Naive thymus-derived CD4-positive, alpha-beta T cell (primary cell): ENCODE results near the gene ANKS3. TPM values are rescaled to one million over a fixed set of nuclear protein-coding genes. Genes with fewer than 3 reads are reported as not detected.

Experiments used
- ATAC-seq: fragments of 150-1000 bp; cut with Tn5 transposase; 2 replicates; pipeline ENCODE4 v1.10.0; 2021; ENCODE audit warnings: mild to moderate bottlenecking, moderate library complexity
- CTCF ChIA-PET: fragments of 350-600 bp; sonication (Branson Sonifier 250); formaldehyde crosslinking; loops from one replicate; lab custom pipeline; 2021; ENCODE audit warnings: antibody characterized with exemption; lab: Charles Lee
- POLR2A ChIA-PET: fragments of 350-600 bp; sonication (Branson Sonifier 250); formaldehyde crosslinking; loops from one replicate; lab custom pipeline; 2021; ENCODE audit warnings: antibody characterized with exemption, inconsistent platforms; lab: Charles Lee
- DNase-seq, 9 donors: peaks; one replicate each; pipeline versions ENCODE4 v3.0.0 to v3.0.0-alpha.2; 2020 to 2022; ENCODE audit warnings: mixed read lengths in 1 of 9
- H3K27ac ChIP-seq: one replicate; pipeline ENCODE4 v1.7.0; 2013; ENCODE audit warnings: mild to moderate bottlenecking, low read depth, low read length, moderate library complexity
- H3K27me3 ChIP-seq, 2 donors: one replicate each; pipeline ENCODE4 v1.7.0; 2013; ENCODE audit warnings: low read length in 2 of 2, mild to moderate bottlenecking in 2 of 2, moderate library complexity in 2 of 2; ENCODE audit not compliant: control insufficient read depth in 2 of 2, insufficient read depth in 2 of 2
- H3K36me3 ChIP-seq, 3 experiments: 1 replicate in 2 of 3; 2 replicates in 1 of 3; pipeline ENCODE4 v1.7.0; 2013; ENCODE audit warnings: low read length in 3 of 3, mild to moderate bottlenecking in 3 of 3, moderate library complexity in 1 of 3; ENCODE audit not compliant: insufficient read depth in 3 of 3, control insufficient read depth in 2 of 3
- H3K4me1 ChIP-seq, 2 donors: one replicate each; pipeline ENCODE4 v1.7.0; 2013; ENCODE audit warnings: low read length in 2 of 2, mild to moderate bottlenecking in 2 of 2, moderate library complexity in 1 of 2; ENCODE audit not compliant: control insufficient read depth in 2 of 2, insufficient read depth in 2 of 2
- H3K4me3 ChIP-seq: 2 replicates; pipeline ENCODE4 v1.7.0; 2013; ENCODE audit warnings: mild to moderate bottlenecking, low read length
- H3K9me3 ChIP-seq, 3 experiments: 1 replicate in 2 of 3; 2 replicates in 1 of 3; pipeline ENCODE4 v1.7.0; 2013; ENCODE audit warnings: low read length in 3 of 3; ENCODE audit not compliant: control insufficient read depth in 2 of 3
- H3K27ac Mint-ChIP-seq, 9 donors: one replicate each; pipeline ENCODE4 v1.8.0; 2020 to 2022; ENCODE audit warnings: mixed read lengths in 9 of 9, mild to moderate bottlenecking in 8 of 9, moderate library complexity in 5 of 9, inconsistent platforms in 2 of 9
- H3K27me3 Mint-ChIP-seq, 5 donors: one replicate each; pipeline ENCODE4 v1.8.0; 2021 to 2022; ENCODE audit warnings: mixed read lengths in 5 of 5, mild to moderate bottlenecking in 1 of 5
- H3K36me3 Mint-ChIP-seq, 5 donors: one replicate each; pipeline ENCODE4 v1.8.0; 2020 to 2022; ENCODE audit warnings: mixed read lengths in 5 of 5, mild to moderate bottlenecking in 3 of 5, inconsistent platforms in 1 of 5
- H3K4me1 Mint-ChIP-seq, 7 donors: one replicate each; pipeline ENCODE4 v1.8.0; 2020 to 2022; ENCODE audit warnings: mixed read lengths in 7 of 7, mild to moderate bottlenecking in 3 of 7, inconsistent platforms in 1 of 7
- H3K4me3 Mint-ChIP-seq, 10 donors: one replicate each; pipeline ENCODE4 v1.8.0; 2020 to 2022; ENCODE audit warnings: mild to moderate bottlenecking in 10 of 10, mixed read lengths in 10 of 10, moderate library complexity in 6 of 10, inconsistent platforms in 2 of 10
- H3K9me3 Mint-ChIP-seq, 11 donors: one replicate each; pipeline ENCODE4 v1.8.0; 2020 to 2022; ENCODE audit warnings: mixed read lengths in 11 of 11, mild to moderate bottlenecking in 4 of 11, inconsistent platforms in 1 of 11, moderate library complexity in 1 of 11
- intact Hi-C, 2 donors: fragments of 100-400 bp; cut with micrococcal nuclease; formaldehyde crosslinking; loops; one replicate each; pipeline ENCODE4 v1.15.1; 2023
- polyA plus RNA-seq, 2 donors: library from polyadenylated mRNA; unstranded; fragments of 300-500 nt; fragmentation: Illumina TruSeq; gene quantifications; one replicate each; pipeline ENCODE4 v1.2.3, GENCODE V29; 2021
- total RNA-seq, 6 experiments: library from RNA in 5 of 6; stranded (reverse) in 5 of 6; gene quantifications; 1 replicate in 5 of 6; 2 replicates in 1 of 6; pipeline ENCODE4 v1.2.3 and lab custom pipeline; 2021 to 2026

Gene ANKS3
- total and polyA plus RNA-seq, 7 experiments from 2014 or later = 4.1 to 32.7 (median 21.5) TPM

DNA sequence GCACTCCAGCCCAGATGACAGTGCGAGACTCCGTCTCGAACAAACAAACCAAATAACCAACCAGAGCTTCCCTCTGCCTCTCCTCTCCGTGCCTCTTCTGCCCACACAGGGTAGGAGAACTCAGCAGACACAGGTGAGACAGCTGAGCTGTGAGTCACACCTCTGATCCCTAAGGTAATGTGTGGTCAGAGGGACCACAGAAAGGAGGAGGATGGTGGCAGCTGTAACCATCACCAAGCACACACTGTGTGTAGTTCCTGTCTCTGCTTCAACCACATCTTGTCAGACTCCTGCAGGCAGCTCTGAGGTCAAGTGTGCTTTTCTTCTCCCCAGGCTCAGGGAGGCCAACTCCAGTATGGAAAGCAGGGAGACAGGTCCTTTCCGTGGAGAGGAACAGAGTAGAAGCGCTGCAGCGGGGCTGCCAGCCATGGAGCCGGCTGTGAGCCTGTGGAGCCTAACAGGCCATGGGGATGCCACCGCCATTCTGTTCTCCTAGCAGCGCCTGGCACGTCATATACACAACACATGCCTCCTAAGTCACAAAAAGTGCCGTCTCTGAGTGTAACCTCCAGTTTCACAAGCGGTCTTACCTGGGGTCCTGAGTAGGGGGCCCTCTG, 33.6 kb downstream of the ANKS3 start:
- Mint-ChIP-seq H3K36me3 (peaks cover 0 to 15% (median 3%) of the 10 kb centered on the region in 5 donors), H3K27me3 (no peaks in the 10 kb centered on the region), H3K4me1 (peaks cover 0 to 9% (median 1%) of the 10 kb centered on the region in 7 donors), H3K4me3 (no peak overlapping the region), H3K9me3 (no peaks in the 10 kb centered on the region), H3K27ac (peak overlapping the region in 2 of 9 donors; percentile 13 to 36)
- POLR2A ChIA-PET = no interaction called here
- no peaks in the 10 kb centered on the region for H3K4me1 ChIP-seq
- no peak overlapping the region for H3K27ac ChIP-seq
- ATAC-seq (no peak), DNase-seq (no peak)
- no peaks in the 10 kb centered on the region for H3K9me3 ChIP-seq
- H3K36me3 ChIP-seq = peaks cover 0 to 92% (median 17%) of the 10 kb centered on the region in 3 experiments
- CTCF ChIA-PET = no interaction called here
- no peak overlapping the region for H3K4me3 ChIP-seq
- intact Hi-C loops = no loop called here
- no peaks in the 10 kb centered on the region for H3K27me3 ChIP-seq

DNA sequence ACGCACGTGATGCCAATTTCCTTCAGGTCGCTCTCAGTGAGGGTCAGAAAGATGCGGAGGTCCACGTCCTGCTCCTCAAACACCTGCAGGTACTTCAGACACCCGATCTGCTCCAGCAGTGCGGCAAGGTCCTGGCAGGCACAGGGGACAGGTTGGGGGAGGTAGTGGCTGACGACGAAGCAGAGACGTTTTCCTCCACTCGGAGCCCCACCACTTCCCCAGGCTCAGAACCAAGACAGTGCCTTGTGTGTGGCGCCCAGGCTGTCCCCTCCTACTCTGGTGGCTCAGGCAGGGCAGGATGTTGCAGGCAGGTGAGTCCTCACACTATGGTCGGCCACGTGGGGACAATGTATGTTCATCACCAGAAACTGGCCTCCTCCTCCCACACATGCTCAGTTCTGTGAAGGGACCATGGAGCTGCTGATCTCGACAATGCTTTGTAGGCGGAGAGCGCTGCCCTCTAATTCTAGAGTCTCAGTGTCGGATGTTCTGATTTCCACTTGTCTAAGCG, 35.0 kb downstream of the ANKS3 start:
- CTCF ChIA-PET = no interaction called here
- Histone ChIP-seq H3K4me1 (peaks cover 5 to 8% of the 10 kb centered on the region in 2 donors), H3K27ac (no peak overlapping the region), H3K36me3 (peaks cover 0 to 86% (median 9%) of the 10 kb centered on the region in 3 experiments), H3K27me3 (no peaks in the 10 kb centered on the region), H3K9me3 (no peaks in the 10 kb centered on the region), H3K4me3 (no peak overlapping the region)
- ATAC-seq (no peak), DNase-seq (no peak)
- intact Hi-C loops = loop anchor here in 1 of 2 donors (10.0 kb wide), 2 partner anchors 256 to 344 kb away; partner anchors contain the start of genes PAM16 and SEC14L5
- Mint-ChIP-seq H3K27ac (peak overlapping the region in 1 of 9 donors; percentile 36), H3K27me3 (no peaks in the 10 kb centered on the region), H3K4me3 (no peak overlapping the region), H3K4me1 (peaks cover 0 to 15% (median 7%) of the 10 kb centered on the region in 7 donors), H3K36me3 (peaks cover 0 to 13% (median 3%) of the 10 kb centered on the region in 5 donors), H3K9me3 (no peaks in the 10 kb centered on the region)
- POLR2A ChIA-PET = interaction anchor here (0.8 kb wide), 1 partner anchor 75 kb away, joined by 3 read pairs; the partner anchor contains the start of gene MGRN1

DNA sequence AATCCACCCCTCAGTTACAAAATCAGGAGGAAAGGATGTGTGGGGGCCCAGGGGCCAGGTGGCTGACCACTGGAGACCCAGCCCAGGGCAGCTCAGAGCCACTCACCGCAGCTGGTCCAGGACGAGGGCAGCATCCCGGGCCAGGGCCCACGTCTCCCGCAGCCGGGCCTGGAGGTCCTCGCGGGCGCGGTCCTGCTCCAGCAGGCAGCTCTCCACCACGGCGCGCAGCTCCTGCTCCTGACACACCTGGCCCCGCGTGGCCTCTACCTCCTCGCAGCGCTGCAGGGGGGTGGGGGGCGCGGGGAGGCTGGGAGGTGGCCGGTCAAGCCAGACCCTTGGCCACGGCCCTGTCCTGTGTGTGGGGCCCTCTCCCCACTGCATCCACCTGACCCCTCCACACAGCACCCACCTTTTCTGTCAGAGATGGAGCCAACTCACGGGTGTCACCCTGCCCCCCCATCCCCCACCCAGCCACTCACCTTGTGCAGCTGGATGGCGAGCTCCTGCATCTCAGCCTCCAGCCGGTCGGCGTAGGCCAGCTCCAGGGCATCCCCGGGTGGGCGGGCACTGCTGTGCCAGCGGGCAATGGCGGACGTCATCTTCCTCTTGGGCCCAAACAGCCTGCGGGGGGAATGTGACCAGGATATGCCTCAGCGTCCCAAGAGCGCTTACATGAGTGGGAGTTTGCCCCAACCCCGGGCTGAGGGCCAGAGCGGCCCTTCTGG, 35.6 kb downstream of the ANKS3 start:
- Histone ChIP-seq H3K36me3 (peaks cover 0 to 87% (median 9%) of the 10 kb centered on the region in 3 experiments), H3K27ac (no peak overlapping the region), H3K4me3 (no peak overlapping the region), H3K9me3 (no peaks in the 10 kb centered on the region), H3K4me1 (peaks cover 5 to 8% of the 10 kb centered on the region in 2 donors), H3K27me3 (no peaks in the 10 kb centered on the region)
- H3K4me1 Mint-ChIP-seq = peaks cover 0 to 15% (median 7%) of the 10 kb centered on the region in 7 donors
- ChIA-PET POLR2A (interaction anchor here (1.0 to 1.3 kb wide), 2 partner anchors 30 to 83 kb away, joined by 3 read pairs; no protein-coding TSS in a partner anchor), CTCF (no interaction called here)
- peaks cover 0 to 13% (median 3%) of the 10 kb centered on the region in 5 donors for H3K36me3 Mint-ChIP-seq
- no peak overlapping the region for H3K4me3 Mint-ChIP-seq
- no peaks in the 10 kb centered on the region for H3K9me3 Mint-ChIP-seq
- H3K27ac Mint-ChIP-seq = no peak overlapping the region
- no peak for ATAC-seq
- intact Hi-C loops = loop anchor here in 1 of 2 donors (10.0 kb wide), 2 partner anchors 256 to 344 kb away; partner anchors contain the start of genes PAM16 and SEC14L5
- no peaks in the 10 kb centered on the region for H3K27me3 Mint-ChIP-seq
- no peak for DNase-seq

DNA sequence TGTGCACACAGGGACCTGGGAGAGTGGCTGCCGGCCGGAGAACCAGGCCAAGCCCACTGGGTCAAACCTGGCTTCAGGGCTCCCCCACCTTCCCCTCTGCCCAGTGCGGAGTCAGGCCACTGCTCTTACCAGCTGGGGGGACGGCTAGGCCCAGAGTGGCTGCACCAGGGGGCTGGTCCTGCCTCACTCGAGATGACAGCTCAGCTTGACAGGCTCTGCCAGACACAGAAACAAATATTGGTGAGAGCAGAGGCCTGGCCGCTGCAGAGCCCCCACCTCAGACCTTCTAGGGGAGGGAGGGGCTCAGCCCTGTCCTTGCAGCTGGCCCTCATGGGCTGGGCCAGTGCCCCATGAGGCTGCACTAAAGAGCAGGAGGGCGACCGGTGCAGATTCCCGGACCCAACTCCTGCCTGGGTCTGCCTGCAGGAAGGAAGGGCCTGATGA, 36.2 kb downstream of the ANKS3 start:
- DNase-seq (no peak), ATAC-seq (no peak)
- H3K4me3 Mint-ChIP-seq = no peak overlapping the region
- H3K27ac Mint-ChIP-seq = no peak overlapping the region
- peaks cover 0 to 13% (median 3%) of the 10 kb centered on the region in 5 donors for H3K36me3 Mint-ChIP-seq
- peaks cover 7 to 9% of the 10 kb centered on the region in 2 donors for H3K4me1 ChIP-seq
- no peaks in the 10 kb centered on the region for H3K9me3 Mint-ChIP-seq
- ChIA-PET CTCF (no interaction called here), POLR2A (interaction anchor here (1.0 to 1.3 kb wide), 2 partner anchors 30 to 82 kb away, joined by 3 read pairs; no protein-coding TSS in a partner anchor)
- H3K27ac ChIP-seq = no peak overlapping the region
- intact Hi-C loops = loop anchor here in 1 of 2 donors (10.0 kb wide), 2 partner anchors 257 to 343 kb away; partner anchors contain the start of genes PAM16 and SEC14L5
- H3K4me3 ChIP-seq = no peak overlapping the region
- H3K27me3 Mint-ChIP-seq = no peaks in the 10 kb centered on the region
- no peaks in the 10 kb centered on the region for H3K9me3 ChIP-seq
- peaks cover 0 to 84% (median 9%) of the 10 kb centered on the region in 3 experiments for H3K36me3 ChIP-seq
- H3K4me1 Mint-ChIP-seq = peaks cover 0 to 15% (median 7%) of the 10 kb centered on the region in 7 donors
- H3K27me3 ChIP-seq = no peaks in the 10 kb centered on the region

DNA sequence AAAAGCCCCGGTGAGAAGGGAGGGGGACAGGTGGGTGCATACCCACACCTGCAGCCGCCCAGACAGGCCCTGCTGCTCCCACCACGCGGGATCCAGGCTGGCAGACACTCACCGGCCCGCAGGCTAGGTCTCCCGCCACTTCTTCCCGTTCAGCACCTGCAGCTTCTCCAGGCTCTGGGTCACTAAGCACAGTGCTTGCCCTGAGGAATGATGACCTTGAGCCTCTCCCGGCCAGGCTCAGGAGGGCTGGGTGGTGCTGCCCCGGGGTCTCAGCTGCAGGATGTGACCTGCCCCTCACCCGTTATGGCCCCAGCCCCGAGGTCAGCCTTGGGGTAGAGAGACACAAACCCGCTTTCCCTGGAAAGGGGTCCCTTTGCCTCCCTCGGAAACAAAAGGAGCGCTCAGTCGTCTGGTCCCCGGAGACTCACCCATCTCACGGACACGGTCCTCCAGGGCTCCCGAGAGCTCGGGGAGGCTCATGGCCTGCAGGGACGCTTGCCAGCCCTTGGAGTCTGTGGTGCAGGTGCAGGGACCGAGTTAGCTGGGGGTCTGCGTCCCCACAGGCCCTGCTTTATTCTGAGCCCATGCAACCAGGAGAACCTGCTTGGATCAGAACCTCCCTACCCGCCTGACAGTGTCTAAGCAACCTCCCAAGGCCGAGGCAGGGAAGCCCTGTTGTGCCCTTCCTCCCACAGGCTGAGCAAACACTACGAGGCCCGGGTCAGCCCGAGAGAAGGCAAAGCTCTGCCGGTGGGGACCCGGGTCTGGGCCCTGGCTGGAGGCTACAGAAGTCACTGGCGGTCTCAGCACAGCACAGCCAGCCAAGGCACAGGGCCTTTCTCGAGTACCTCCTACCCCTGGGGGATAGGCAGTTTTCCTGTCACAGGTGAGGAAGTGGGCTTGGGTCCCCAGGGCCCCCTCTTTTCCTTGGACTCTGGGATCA, 36.9 kb downstream of the ANKS3 start:
- no peaks in the 10 kb centered on the region for H3K9me3 Mint-ChIP-seq
- Histone ChIP-seq H3K4me3 (no peak overlapping the region), H3K27me3 (no peaks in the 10 kb centered on the region), H3K36me3 (peaks cover 0 to 77% (median 9%) of the 10 kb centered on the region in 3 experiments), H3K9me3 (no peaks in the 10 kb centered on the region), H3K27ac (no peak overlapping the region), H3K4me1 (peaks cover 13 to 14% of the 10 kb centered on the region in 2 donors)
- intact Hi-C loops = loop anchor here in 1 of 2 donors (10.0 kb wide), 2 partner anchors 258 to 342 kb away; partner anchors contain the start of genes PAM16 and SEC14L5
- DNase-seq (no peak), ATAC-seq (no peak)
- H3K4me1 Mint-ChIP-seq = peaks cover 4 to 21% (median 11%) of the 10 kb centered on the region in 7 donors
- POLR2A ChIA-PET = interaction anchor here (1.3 kb wide), 1 partner anchor 81 kb away, joined by 3 read pairs; no protein-coding TSS in a partner anchor
- no peaks in the 10 kb centered on the region for H3K27me3 Mint-ChIP-seq
- H3K27ac Mint-ChIP-seq = no peak overlapping the region
- CTCF ChIA-PET = no interaction called here
- peak overlapping the region in 3 of 10 donors; percentile 14 to 39 (median 26) for H3K4me3 Mint-ChIP-seq
- H3K36me3 Mint-ChIP-seq = peaks cover 0 to 13% (median 3%) of the 10 kb centered on the region in 5 donors
